T-cell (primary cell): Measurements from ENCODE around the gene USF2. TPM values are rescaled to one million over a fixed set of nuclear protein-coding genes. Genes with fewer than 3 reads are reported as not detected.

Experiments used
- ATAC-seq, 4 experiments: fragments of 200-7000 bp in 3 of 4; fragments of 150-1000 bp in 1 of 4; cut with Tn5 transposase; replicated peaks in 1 of 4; 1 replicate in 3 of 4; 2 replicates in 1 of 4; pipeline ENCODE4 v1.10.0; 2021; ENCODE audit warnings: moderate library complexity in 3 of 4, mild to moderate bottlenecking in 2 of 4, moderate number of reproducible peaks in 1 of 4
- CTCF ChIA-PET, 2 donors: fragments of 300-600 bp; sonication (Branson Sonifier 250); formaldehyde crosslinking; loops; one replicate each; lab custom pipeline; 2022; ENCODE audit warnings: antibody characterized with exemption in 2 of 2; lab: Charles Lee
- POLR2A ChIA-PET, 2 donors: fragments of 300-600 bp; sonication (Branson Sonifier 250); formaldehyde crosslinking; loops; one replicate each; lab custom pipeline; 2022; ENCODE audit warnings: antibody characterized with exemption in 2 of 2; lab: Charles Lee
- DNase-seq, 35 experiments: peaks; one replicate each; pipeline versions ENCODE4 v3.0.0 to v3.0.0-alpha.2; 2013 to 2023
- H3K27ac ChIP-seq: one replicate; pipeline ENCODE4 v1.5.1; 2013; ENCODE audit warnings: low read length
- H3K27me3 ChIP-seq, 2 experiments: replicated peaks in 1 of 2; 1 replicate in 1 of 2; 2 replicates in 1 of 2; pipeline versions ENCODE4 v1.6.1 to v1.7.0; 2013; ENCODE audit warnings: low read length in 1 of 2, mixed read lengths in 1 of 2; ENCODE audit not compliant: control insufficient read depth in 2 of 2, insufficient read depth in 2 of 2; ENCODE audit errors: extremely low read depth in 1 of 2
- H3K36me3 ChIP-seq, 2 donors: 1 replicate in 1 of 2; 2 replicates in 1 of 2; pipeline versions ENCODE4 v1.6.1 to v1.7.0; 2013; ENCODE audit warnings: low read length in 1 of 2; ENCODE audit not compliant: control insufficient read depth in 2 of 2, insufficient read depth in 1 of 2; ENCODE audit errors: extremely low read depth in 1 of 2
- H3K4me1 ChIP-seq, 2 experiments: 1 replicate in 1 of 2; 2 replicates in 1 of 2; pipeline versions ENCODE4 v1.6.1 to v1.7.0; 2013; ENCODE audit warnings: low read length in 2 of 2, mixed read lengths in 1 of 2; ENCODE audit not compliant: insufficient read depth in 2 of 2, control insufficient read depth in 1 of 2; ENCODE audit errors: extremely low read depth in 1 of 2
- H3K4me3 ChIP-seq, 2 donors: 1 replicate in 1 of 2; 2 replicates in 1 of 2; pipeline versions ENCODE4 v1.5.1 to v1.7.0; 2013; ENCODE audit warnings: mild to moderate bottlenecking in 2 of 2, low read length in 1 of 2, moderate library complexity in 1 of 2; ENCODE audit not compliant: control insufficient read depth in 1 of 2; ENCODE audit errors: extremely low read depth in 1 of 2
- H3K9me3 ChIP-seq: 2 replicates; pipeline ENCODE4 v1.7.0; 2013
- H3K27ac Mint-ChIP-seq, 2 donors: one replicate each; pipeline ENCODE4 v1.8.0; 2020 to 2021; ENCODE audit warnings: mild to moderate bottlenecking in 2 of 2, mixed read lengths in 2 of 2
- H3K27me3 Mint-ChIP-seq, 2 donors: one replicate each; pipeline ENCODE4 v1.8.0; 2021 to 2022; ENCODE audit warnings: mixed read lengths in 2 of 2
- H3K36me3 Mint-ChIP-seq: one replicate; pipeline ENCODE4 v1.8.0; 2021; ENCODE audit warnings: mixed read lengths
- H3K4me1 Mint-ChIP-seq, 3 donors: one replicate each; pipeline ENCODE4 v1.8.0; 2020 to 2022; ENCODE audit warnings: mixed read lengths in 3 of 3, mild to moderate bottlenecking in 1 of 3
- H3K4me3 Mint-ChIP-seq, 3 donors: one replicate each; pipeline ENCODE4 v1.8.0; 2020 to 2022; ENCODE audit warnings: mild to moderate bottlenecking in 3 of 3, mixed read lengths in 3 of 3, moderate library complexity in 3 of 3
- H3K9me3 Mint-ChIP-seq, 3 donors: one replicate each; pipeline ENCODE4 v1.8.0; 2020 to 2022; ENCODE audit warnings: mixed read lengths in 3 of 3
- WGBS: methylation state at CpG from one replicate; pipeline ENCODE4 v1.1.5; 2013; ENCODE audit warnings: missing lambda C conversion rate; ENCODE audit not compliant: insufficient coverage; 5-methylcytosine and 5-hydroxymethylcytosine counted together
- total RNA-seq, 35 experiments: library from RNA in 6 of 35; stranded (reverse) in 6 of 35; fragments of 120-200 nt in 1 of 35; gene quantifications; one replicate each; pipeline versions ENCODE4 v1.2.1 to v1.2.4 and lab custom pipeline; 2013 to 2026

Gene USF2
- total RNA-seq, 5 donors from 2014 or later (not counting 1 experiment from before 2014, with no cell fraction given), result 207 to 255 (median 249) TPM

GRCh38 chr19:35290381-35291127 lies 21.8 kb downstream of the USF2 start:
- Mint-ChIP-seq H3K27me3 (peaks cover 0 to 3% of the 10 kb centered on the region in 2 donors), H3K4me3 (no peak overlapping the region), H3K4me1 (peaks cover 0 to 1% (median under 1%) of the 10 kb centered on the region in 3 donors), H3K9me3 (no peaks in the 10 kb centered on the region), H3K27ac (no peak overlapping the region), H3K36me3 (no peaks in the 10 kb centered on the region)
- WGBS, result 88% methylated on average over 12 of the region's 20 CpGs
- H3K4me3 ChIP-seq, result no peak overlapping the region
- no peak for DNase-seq
- ATAC-seq, result no peak
- ChIA-PET POLR2A (no interaction called here), CTCF (no interaction called here)
- no peak overlapping the region for H3K27ac ChIP-seq
- H3K36me3 ChIP-seq, result no peaks in the 10 kb centered on the region
- H3K27me3 ChIP-seq, result peaks cover 0 to 24% of the 10 kb centered on the region in 2 experiments
- no peaks in the 10 kb centered on the region for H3K9me3 ChIP-seq
- H3K4me1 ChIP-seq, result peaks cover 0 to 3% of the 10 kb centered on the region in 2 experiments

DNA sequence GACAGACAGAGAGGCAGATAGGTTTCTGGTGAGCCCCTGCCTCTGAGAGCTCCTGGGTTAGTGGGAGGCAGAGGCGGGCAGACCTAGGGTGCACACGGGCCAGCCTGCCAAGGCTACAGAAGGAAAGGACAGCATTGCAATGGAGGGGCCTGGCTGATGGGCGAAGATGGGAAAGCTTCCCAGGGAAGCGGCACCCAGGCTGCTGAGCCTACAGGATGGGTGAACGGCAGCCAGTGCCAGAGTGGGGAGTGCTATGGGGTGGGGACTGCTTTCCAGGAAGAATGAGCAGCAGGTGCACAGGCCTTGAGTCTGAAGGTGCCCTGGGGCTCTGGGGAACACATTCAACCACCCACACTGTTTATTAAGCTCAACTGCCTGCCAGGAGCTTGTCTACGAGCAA lies 22.5 kb downstream of the USF2 start:
- no peak overlapping the region for H3K27ac Mint-ChIP-seq

GRCh38 chr19:35291916-35292315 lies 23.2 kb downstream of the USF2 start, which contains the start of gene MAG:
Gene MAG (plus strand): TSS chr19:35292161. CDS start chr19:35295409, 3,248 bp downstream.
- Mint-ChIP-seq H3K4me1 (peaks cover 0 to 8% (median 7%) of the 10 kb centered on the region in 3 donors), H3K9me3 (no peaks in the 10 kb centered on the region), H3K27me3 (peaks cover 0 to 3% of the 10 kb centered on the region in 2 donors), H3K36me3 (no peaks in the 10 kb centered on the region), H3K27ac (no peak within 1 kb of the TSS), H3K4me3 (no peak within 1 kb of the TSS)
- peaks cover 0 to 24% of the 10 kb centered on the region in 2 experiments for H3K27me3 ChIP-seq
- H3K36me3 ChIP-seq, result no peaks in the 10 kb centered on the region
- no peak within 1 kb of the TSS for H3K4me3 ChIP-seq
- H3K9me3 ChIP-seq, result no peaks in the 10 kb centered on the region
- ChIA-PET CTCF (interaction anchor here in 1 of 2 donors (0.5 kb wide), 1 partner anchor 40 kb away, joined by 4 read pairs; no protein-coding TSS in a partner anchor), POLR2A (no interaction called here)
- peaks cover 0 to 11% of the 10 kb centered on the region in 2 experiments for H3K4me1 ChIP-seq
- ATAC-seq, result no peak
- no peak within 1 kb of the TSS for H3K27ac ChIP-seq
- no peak for DNase-seq
- WGBS, result 79% methylated on average over 10 of the region's 12 CpGs

More for the DNA sequence above, 22.5 kb downstream of the USF2 start:
- Histone ChIP-seq H3K9me3 (no peaks in the 10 kb centered on the region), H3K36me3 (no peaks in the 10 kb centered on the region), H3K4me3 (no peak overlapping the region), H3K4me1 (peaks cover 0 to 10% of the 10 kb centered on the region in 2 experiments), H3K27ac (no peak overlapping the region), H3K27me3 (peaks cover 0 to 24% of the 10 kb centered on the region in 2 experiments)
- 72% methylated on average over 4 of the region's 6 CpGs for WGBS
- no peak for ATAC-seq
- DNase-seq, result no peak
- Mint-ChIP-seq H3K4me3 (no peak overlapping the region), H3K27me3 (peaks cover 0 to 3% of the 10 kb centered on the region in 2 donors), H3K9me3 (no peaks in the 10 kb centered on the region), H3K36me3 (no peaks in the 10 kb centered on the region), H3K4me1 (peaks cover 0 to 8% (median 7%) of the 10 kb centered on the region in 3 donors)
- ChIA-PET POLR2A (no interaction called here), CTCF (interaction anchor here in 1 of 2 donors (0.5 kb wide), 1 partner anchor 40 kb away, joined by 4 read pairs; no protein-coding TSS in a partner anchor)

- DNase-seq (no peak), ATAC-seq (no peak)
- peaks cover 0 to 3% of the 10 kb centered on the region in 2 donors for H3K27me3 Mint-ChIP-seq
- H3K4me1 ChIP-seq, result peaks cover 0 to 11% of the 10 kb centered on the region in 2 experiments
- H3K4me3 ChIP-seq, result no peak overlapping the region
- ChIA-PET CTCF (no interaction called here), POLR2A (no interaction called here)
- no peaks in the 10 kb centered on the region for H3K36me3 ChIP-seq
- WGBS, result 75% methylated on average over 11 of the region's 23 CpGs
- no peak overlapping the region for H3K27ac ChIP-seq
- peaks cover 0 to 21% of the 10 kb centered on the region in 2 experiments for H3K27me3 ChIP-seq
- H3K4me1 Mint-ChIP-seq, result peaks cover 0 to 8% (median 7%) of the 10 kb centered on the region in 3 donors
- no peaks in the 10 kb centered on the region for H3K9me3 Mint-ChIP-seq
- H3K36me3 Mint-ChIP-seq, result no peaks in the 10 kb centered on the region
- H3K4me3 Mint-ChIP-seq, result no peak overlapping the region
- no peaks in the 10 kb centered on the region for H3K9me3 ChIP-seq
- no peak overlapping the region for H3K27ac Mint-ChIP-seq
These were observed 23.9 kb downstream of the USF2 start for GRCh38 chr19:35292421-35293362.

- no peak for ATAC-seq
- no peak overlapping the region for H3K4me3 ChIP-seq
- peaks cover 0 to 21% of the 10 kb centered on the region in 2 experiments for H3K27me3 ChIP-seq
- H3K4me1 Mint-ChIP-seq, result peaks cover 0 to 8% (median 7%) of the 10 kb centered on the region in 3 donors
- H3K36me3 Mint-ChIP-seq, result no peaks in the 10 kb centered on the region
- H3K27ac ChIP-seq, result no peak overlapping the region
- ChIA-PET POLR2A (no interaction called here), CTCF (no interaction called here)
- H3K9me3 ChIP-seq, result no peaks in the 10 kb centered on the region
- no peak for DNase-seq
- no peaks in the 10 kb centered on the region for H3K9me3 Mint-ChIP-seq
- H3K36me3 ChIP-seq, result no peaks in the 10 kb centered on the region
- H3K27ac Mint-ChIP-seq, result no peak overlapping the region
- H3K27me3 Mint-ChIP-seq, result peaks cover 0 to 3% of the 10 kb centered on the region in 2 donors
- no peak overlapping the region for H3K4me3 Mint-ChIP-seq
- 72% methylated on average over 3 of the region's 7 CpGs for WGBS
- H3K4me1 ChIP-seq, result peaks cover 0 to 11% of the 10 kb centered on the region in 2 experiments
These were observed 24.6 kb downstream of the USF2 start for GRCh38 chr19:35293363-35293739.

GRCh38 chr19:35293808-35294207 lies 25.0 kb downstream of the USF2 start:
- Histone ChIP-seq H3K27ac (no peak overlapping the region), H3K4me3 (no peak overlapping the region), H3K36me3 (no peaks in the 10 kb centered on the region), H3K9me3 (no peaks in the 10 kb centered on the region), H3K4me1 (peaks cover 0 to 11% of the 10 kb centered on the region in 2 experiments), H3K27me3 (peaks cover 0 to 21% of the 10 kb centered on the region in 2 experiments)
- H3K4me3 Mint-ChIP-seq, result no peak overlapping the region
- no peak overlapping the region for H3K27ac Mint-ChIP-seq
- CTCF ChIA-PET, result no interaction called here
- 92% methylated on average over 4 of the region's 17 CpGs for WGBS
- peaks cover 0 to 8% (median 7%) of the 10 kb centered on the region in 3 donors for H3K4me1 Mint-ChIP-seq
- peaks cover 0 to 3% of the 10 kb centered on the region in 2 donors for H3K27me3 Mint-ChIP-seq
- no peaks in the 10 kb centered on the region for H3K36me3 Mint-ChIP-seq
- DNase-seq (no peak), ATAC-seq (no peak)
- H3K9me3 Mint-ChIP-seq, result no peaks in the 10 kb centered on the region
- POLR2A ChIA-PET, result no interaction called here
